Measurements from ENCODE around the gene SLC4A4. TPM values are rescaled to one million over a fixed set of nuclear protein-coding genes. Genes with fewer than 3 reads are reported as not detected.

Gene SLC4A4
- total RNA-seq (2014; rRNA removed; shearing (Covaris generic)): 0.05 and 0.09 TPM in 2 replicates

DNA sequence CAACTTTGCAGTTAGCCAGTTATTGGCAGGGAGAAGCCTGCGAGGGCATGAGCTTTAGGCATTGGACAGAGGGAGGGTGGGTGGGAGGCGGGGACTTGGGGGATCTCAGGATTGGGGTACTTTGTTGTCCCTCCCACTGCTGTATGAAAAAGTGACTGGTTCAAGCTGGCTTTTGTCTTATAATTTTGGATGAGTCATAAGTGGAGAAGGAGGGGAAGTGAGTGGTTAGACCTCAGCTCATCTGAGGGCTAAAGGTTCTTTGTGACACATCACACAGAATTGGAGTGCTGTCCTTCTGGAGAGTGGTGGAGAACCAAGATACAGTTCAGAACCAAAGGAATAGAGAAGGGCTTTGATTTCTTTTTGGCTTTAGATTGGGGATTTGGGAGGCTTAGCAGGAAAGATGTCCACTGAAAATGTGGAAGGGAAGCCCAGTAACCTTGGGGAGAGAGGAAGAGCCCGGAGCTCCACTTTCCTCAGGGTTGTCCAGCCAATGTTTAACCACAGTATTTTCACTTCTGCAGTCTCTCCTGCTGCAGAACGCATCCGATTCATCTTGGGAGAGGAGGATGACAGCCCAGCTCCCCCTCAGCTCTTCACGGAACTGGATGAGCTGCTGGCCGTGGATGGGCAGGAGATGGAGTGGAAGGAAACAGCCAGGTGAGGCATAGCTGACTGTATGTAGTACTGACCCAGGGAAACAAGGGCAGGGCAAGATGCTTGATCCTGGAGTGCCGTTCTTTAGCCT is at the start of gene SLC4A4:
Gene SLC4A4, plus strand, starts transcription at position 175 of the 748 bp plus-strand sequence.
- Histone ChIP-seq H3K4me1 (replicated peaks) (no peaks in the 10 kb centered on the region), H3K36me3 (no peaks in the 10 kb centered on the region), H3K27ac (no peak within 1 kb of the TSS)

DNA sequence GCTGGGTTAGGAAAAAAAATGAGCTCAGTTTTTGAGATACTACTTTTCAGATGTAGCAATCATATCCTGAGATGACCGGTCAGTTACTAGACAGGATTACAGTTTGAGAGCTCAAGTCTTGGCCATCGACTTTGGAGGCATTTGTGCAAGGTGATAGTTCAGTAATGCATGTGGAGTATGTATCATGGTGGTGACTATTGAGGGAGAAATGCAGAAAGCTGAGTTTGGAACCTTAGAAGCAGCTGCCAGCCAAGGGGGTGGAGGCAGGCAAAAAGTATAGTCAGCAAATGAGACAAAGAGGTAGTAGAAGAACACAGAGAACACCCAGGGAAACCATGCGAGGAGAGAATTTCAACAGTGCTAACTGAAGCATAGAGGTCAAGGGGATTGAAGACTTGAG is 48.7 kb upstream of the SLC4A4 start:
- no peaks in the 10 kb centered on the region for H3K36me3 ChIP-seq
- no peaks in the 10 kb centered on the region for H3K27me3 ChIP-seq (replicated peaks)
- H3K4me1 ChIP-seq (replicated peaks): no peaks in the 10 kb centered on the region
- H3K27ac ChIP-seq: no peak overlapping the region
- H3K4me3 ChIP-seq: no peak overlapping the region
- H3K9me3 ChIP-seq (replicated peaks): no peaks in the 10 kb centered on the region
- DNase-seq (ENCODE audit: low read depth in 1 of 2, low spot score in 2 of 2): no peak

More for the DNA sequence above, at the start of gene SLC4A4:
- Histone ChIP-seq H3K27me3 (replicated peaks) (no peaks in the 10 kb centered on the region), H3K4me3 (no peak within 1 kb of the TSS), H3K9me3 (replicated peaks) (no peaks in the 10 kb centered on the region)
- no peak for DNase-seq (ENCODE audit: low read depth in 1 of 2, low spot score in 2 of 2)

DNA sequence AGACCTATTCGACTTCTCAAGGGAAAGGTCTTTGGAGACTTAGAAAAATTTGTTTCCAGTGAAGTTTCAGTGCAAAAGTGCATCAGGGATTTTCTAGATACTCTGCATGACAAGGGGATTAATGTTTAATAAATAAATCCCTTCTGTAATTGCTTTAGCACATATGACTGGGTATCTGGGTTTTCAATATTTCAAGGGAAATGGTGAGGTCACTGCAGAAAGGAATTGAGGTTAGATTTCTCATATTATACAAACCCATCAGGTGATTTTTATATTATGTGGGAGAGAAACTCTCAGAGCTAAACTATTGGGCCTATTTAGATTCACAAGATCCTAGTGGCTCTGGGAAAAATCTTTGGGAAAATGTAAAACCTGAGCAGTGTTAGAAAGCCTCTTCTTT is 48.3 kb upstream of the SLC4A4 start:
- Histone ChIP-seq H3K4me3 (no peak overlapping the region), H3K27ac (no peak overlapping the region), H3K4me1 (replicated peaks) (no peaks in the 10 kb centered on the region), H3K9me3 (replicated peaks) (no peaks in the 10 kb centered on the region), H3K27me3 (replicated peaks) (no peaks in the 10 kb centered on the region), H3K36me3 (no peaks in the 10 kb centered on the region)
- no peak for DNase-seq (ENCODE audit: low read depth in 1 of 2, low spot score in 2 of 2)

DNA sequence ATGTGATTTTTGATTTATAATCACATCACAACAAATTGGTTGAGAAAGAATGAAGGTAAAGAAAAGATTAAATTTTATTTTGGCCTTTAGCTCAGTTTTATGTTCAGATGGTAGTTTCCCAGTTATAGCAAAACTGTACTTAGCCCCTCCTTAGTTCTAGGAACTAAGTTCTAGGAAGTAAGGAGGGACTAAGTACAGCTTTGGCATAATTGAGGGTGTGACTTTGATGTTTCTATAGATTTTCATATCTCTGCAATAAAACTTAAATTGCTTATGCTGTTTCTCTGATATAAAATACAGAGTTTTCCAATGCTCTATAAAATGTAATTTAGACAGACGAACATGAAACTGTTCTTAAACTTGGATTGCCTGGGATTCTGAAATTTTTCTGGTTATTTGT is 46.6 kb upstream of the SLC4A4 start:
- H3K27ac ChIP-seq: no peak overlapping the region
- DNase-seq (ENCODE audit: low read depth in 1 of 2, low spot score in 2 of 2): no peak
- no peak overlapping the region for H3K4me3 ChIP-seq
- H3K27me3 ChIP-seq (replicated peaks): no peaks in the 10 kb centered on the region
- H3K9me3 ChIP-seq (replicated peaks): no peaks in the 10 kb centered on the region
- no peaks in the 10 kb centered on the region for H3K36me3 ChIP-seq
- H3K4me1 ChIP-seq (replicated peaks): no peaks in the 10 kb centered on the region

DNA sequence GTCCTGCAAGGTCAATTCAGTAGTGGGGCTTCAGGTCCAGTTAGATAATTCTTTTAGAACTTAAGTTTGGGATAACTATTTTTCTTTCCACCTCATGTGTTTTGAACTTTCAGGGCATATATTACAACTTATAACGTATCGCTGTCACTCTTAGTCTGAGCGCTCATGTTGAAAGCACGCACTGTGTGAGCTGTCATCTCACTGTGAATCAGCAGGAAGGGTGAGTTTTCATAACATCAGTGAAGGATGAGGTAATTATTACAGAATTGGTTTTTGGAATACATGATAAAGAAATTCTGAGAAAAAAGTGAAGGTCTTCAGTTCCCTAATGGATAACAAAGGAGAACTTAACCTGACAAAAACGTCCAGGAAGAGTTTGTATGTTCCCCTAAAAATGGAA is 45.1 kb upstream of the SLC4A4 start:
- no peak overlapping the region for H3K4me3 ChIP-seq
- no peaks in the 10 kb centered on the region for H3K9me3 ChIP-seq (replicated peaks)
- H3K27me3 ChIP-seq (replicated peaks): no peaks in the 10 kb centered on the region
- H3K4me1 ChIP-seq (replicated peaks): no peaks in the 10 kb centered on the region
- H3K27ac ChIP-seq: no peak overlapping the region
- DNase-seq (ENCODE audit: low read depth in 1 of 2, low spot score in 2 of 2): no peak
- no peaks in the 10 kb centered on the region for H3K36me3 ChIP-seq

DNA sequence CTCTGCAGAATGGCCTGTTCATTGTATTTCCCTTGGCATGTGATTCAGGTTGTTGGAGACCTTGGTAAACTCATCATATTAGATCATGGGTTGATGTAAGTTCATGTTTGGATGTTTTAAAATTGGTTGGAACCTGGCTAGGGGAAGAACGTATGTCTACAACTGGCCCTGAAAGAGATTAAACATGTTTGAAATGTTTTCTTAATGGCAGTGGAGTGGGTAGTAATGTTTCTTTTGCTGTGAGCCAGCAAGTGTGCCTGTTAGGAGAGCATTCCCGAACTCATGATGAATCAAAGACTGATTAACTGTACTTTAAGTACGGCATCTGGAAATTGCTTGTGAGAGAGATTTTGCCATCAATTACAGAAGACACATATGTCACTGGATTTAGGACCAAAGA is 44.5 kb upstream of the SLC4A4 start:
- Histone ChIP-seq H3K27me3 (replicated peaks) (no peaks in the 10 kb centered on the region), H3K4me3 (no peak overlapping the region), H3K4me1 (replicated peaks) (no peaks in the 10 kb centered on the region), H3K27ac (no peak overlapping the region), H3K36me3 (no peaks in the 10 kb centered on the region), H3K9me3 (replicated peaks) (no peaks in the 10 kb centered on the region)
- DNase-seq (ENCODE audit: low read depth in 1 of 2, low spot score in 2 of 2): no peak

DNA sequence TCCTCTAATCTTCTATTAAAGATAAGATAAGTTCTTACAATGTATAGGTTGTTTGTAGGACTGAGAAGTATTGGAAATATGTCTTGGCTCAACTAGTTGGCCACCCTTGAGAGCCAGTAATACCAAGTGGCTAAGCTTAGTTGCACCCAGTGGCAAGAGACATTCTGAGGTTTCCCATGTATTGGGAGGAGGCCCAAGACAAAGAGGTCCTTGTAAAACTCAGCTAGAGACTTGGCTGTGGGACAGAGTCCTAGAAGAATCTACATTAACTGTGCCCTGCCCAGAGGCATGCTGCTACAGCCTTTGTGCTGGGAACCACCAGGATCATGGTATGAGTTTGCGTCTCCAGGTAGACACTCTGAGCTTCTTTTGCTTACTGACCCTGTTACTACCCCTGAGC is 41.9 kb upstream of the SLC4A4 start:
- Histone ChIP-seq H3K4me3 (no peak overlapping the region), H3K27ac (no peak overlapping the region), H3K36me3 (no peaks in the 10 kb centered on the region), H3K4me1 (replicated peaks) (no peaks in the 10 kb centered on the region), H3K9me3 (replicated peaks) (no peaks in the 10 kb centered on the region), H3K27me3 (replicated peaks) (no peaks in the 10 kb centered on the region)
- DNase-seq (ENCODE audit: low read depth in 1 of 2, low spot score in 2 of 2): no peak

DNA sequence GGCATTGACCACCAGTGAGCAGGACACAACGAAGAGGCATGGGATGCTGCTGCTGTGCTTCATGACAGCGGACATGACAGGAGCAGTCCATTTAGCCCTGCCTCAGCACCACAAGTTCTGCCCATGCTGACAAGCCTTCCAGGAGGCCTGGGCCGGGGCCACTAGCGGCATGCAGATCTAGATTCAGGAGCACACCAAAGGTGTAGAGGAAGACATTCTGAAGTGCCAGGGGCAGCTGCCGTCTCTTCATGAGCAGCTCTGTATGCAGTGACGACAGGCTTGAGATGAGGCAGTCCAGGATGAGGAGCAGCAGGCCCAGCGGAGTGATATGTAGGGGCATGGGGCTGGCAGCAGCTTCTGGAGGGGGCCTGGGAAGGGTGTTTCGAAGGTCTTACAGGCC is 38.5 kb upstream of the SLC4A4 start:
- no peaks in the 10 kb centered on the region for H3K36me3 ChIP-seq
- no peaks in the 10 kb centered on the region for H3K4me1 ChIP-seq (replicated peaks)
- H3K27me3 ChIP-seq (replicated peaks): no peaks in the 10 kb centered on the region
- no peak overlapping the region for H3K4me3 ChIP-seq
- H3K9me3 ChIP-seq (replicated peaks): no peaks in the 10 kb centered on the region
- no peak for DNase-seq (ENCODE audit: low read depth in 1 of 2, low spot score in 2 of 2)
- no peak overlapping the region for H3K27ac ChIP-seq

DNA sequence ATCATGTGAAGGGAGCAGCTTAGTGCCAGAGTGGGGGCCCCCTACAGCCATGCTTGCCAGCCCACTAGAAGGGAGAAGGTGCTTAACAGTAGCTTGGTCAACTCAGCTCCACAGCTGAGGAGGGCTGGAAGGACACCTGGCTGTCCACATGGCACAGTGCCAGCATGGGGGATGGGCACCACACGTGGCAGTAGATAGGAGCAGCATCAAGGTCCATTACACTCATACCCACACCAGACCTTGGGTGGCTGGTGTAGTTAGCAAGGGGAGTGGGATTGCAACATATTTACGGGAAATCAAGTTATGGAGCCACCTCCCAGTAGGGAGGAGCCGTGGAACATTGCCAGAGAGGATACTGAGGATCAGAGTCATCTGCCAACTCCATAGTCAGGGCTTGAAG is 37.9 kb upstream of the SLC4A4 start:
- Histone ChIP-seq H3K27ac (no peak overlapping the region), H3K4me1 (replicated peaks) (no peaks in the 10 kb centered on the region), H3K27me3 (replicated peaks) (no peaks in the 10 kb centered on the region), H3K36me3 (no peaks in the 10 kb centered on the region), H3K4me3 (no peak overlapping the region), H3K9me3 (replicated peaks) (no peaks in the 10 kb centered on the region)
- no peak for DNase-seq (ENCODE audit: low read depth in 1 of 2, low spot score in 2 of 2)

DNA sequence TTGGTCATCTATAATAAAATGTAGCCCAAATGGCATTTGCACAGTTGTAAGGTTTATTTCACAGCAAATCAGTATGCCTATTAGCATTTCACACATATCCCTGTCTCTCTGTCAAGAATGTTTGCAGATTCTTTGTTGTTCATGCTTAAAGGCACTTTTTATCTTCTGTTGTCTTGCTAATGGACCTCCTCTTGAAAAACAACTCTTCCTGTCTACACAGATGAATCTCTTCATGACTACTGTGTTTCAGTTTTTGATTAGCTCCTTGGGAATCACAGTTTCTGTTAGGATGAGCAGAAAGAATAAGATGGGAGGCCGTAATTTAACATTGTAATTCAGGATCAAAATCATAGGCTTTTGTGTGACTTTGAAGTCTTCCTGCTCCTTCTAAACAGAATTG is 35.5 kb upstream of the SLC4A4 start:
- no peak overlapping the region for H3K27ac ChIP-seq

DNA sequence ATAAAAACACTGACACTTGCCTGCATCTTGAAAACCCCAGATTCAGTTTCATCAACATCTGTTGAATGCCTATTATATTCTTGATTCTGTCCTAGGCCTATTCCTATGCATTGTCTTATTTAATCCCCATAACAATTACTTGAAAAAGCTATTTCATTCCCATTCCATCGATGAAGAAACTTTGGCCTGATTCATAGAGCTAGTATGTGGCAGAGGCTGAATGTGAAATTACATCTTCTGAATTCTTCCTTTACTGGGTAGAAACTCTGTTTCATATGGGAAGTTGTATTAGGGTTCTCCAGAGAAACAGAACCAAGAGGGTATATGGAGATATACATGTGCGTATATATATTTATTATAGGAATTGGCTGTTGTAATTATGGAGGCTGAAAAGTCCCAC is 35.0 kb upstream of the SLC4A4 start:
- no peaks in the 10 kb centered on the region for H3K27me3 ChIP-seq (replicated peaks)
- no peaks in the 10 kb centered on the region for H3K36me3 ChIP-seq
- no peaks in the 10 kb centered on the region for H3K4me1 ChIP-seq (replicated peaks)
- H3K4me3 ChIP-seq: no peak overlapping the region
- no peak for DNase-seq (ENCODE audit: low read depth in 1 of 2, low spot score in 2 of 2)
- H3K9me3 ChIP-seq (replicated peaks): no peaks in the 10 kb centered on the region
- H3K27ac ChIP-seq: no peak overlapping the region

More for the DNA sequence above, 35.5 kb upstream of the SLC4A4 start:
- H3K36me3 ChIP-seq: no peaks in the 10 kb centered on the region
- no peaks in the 10 kb centered on the region for H3K9me3 ChIP-seq (replicated peaks)
- H3K4me3 ChIP-seq: no peak overlapping the region
- H3K27me3 ChIP-seq (replicated peaks): no peaks in the 10 kb centered on the region
- DNase-seq (ENCODE audit: low read depth in 1 of 2, low spot score in 2 of 2): no peak
- H3K4me1 ChIP-seq (replicated peaks): no peaks in the 10 kb centered on the region

DNA sequence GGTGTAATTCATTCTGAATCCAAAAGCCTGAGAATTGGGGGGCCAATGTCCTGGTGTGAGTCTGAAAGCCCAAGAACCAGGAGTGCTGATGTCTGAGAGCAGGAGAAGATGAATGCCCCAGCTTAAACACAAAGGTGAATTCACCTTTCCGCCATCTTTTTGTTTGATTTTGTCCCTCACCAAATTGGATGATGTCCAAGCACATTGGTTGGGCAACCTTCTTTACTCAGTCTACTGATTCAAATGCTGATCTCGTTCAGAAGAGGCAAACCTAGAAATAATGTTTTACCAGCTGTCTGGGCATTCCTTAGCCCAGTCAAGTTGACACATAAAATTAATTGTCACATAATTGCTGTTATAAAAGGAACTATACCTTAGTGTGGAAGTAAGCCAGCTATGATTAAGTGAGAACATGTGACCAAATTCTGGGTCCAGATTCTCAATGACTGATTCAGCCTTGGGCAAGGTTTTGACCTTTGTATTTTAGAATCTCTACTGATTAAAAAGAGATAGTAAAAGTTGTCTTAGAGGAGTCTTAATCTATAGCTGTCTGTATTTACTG is 34.5 kb upstream of the SLC4A4 start:
- H3K27ac ChIP-seq: no peak overlapping the region
- no peak for DNase-seq (ENCODE audit: low read depth in 1 of 2, low spot score in 2 of 2)

DNA sequence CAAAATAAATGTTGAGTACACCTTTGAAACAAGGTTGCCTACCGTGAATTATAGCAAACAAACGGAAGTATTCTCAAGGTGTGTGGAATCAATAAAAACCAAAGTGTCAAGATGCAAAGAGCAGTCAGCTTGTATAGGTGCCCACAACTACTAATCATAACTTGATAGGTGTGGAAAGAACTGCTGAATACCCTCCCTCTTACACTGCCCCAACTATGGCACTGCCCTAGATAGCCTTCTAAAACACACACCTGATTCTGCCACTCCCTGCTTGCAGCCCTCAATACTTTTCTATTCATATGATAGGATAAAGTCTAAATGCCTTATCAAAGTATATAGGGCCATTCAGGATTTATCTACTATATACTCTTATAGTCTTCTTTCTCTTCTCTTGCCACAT is 31.1 kb upstream of the SLC4A4 start:
- Histone ChIP-seq H3K27ac (no peak overlapping the region), H3K9me3 (replicated peaks) (no peaks in the 10 kb centered on the region), H3K36me3 (no peaks in the 10 kb centered on the region), H3K27me3 (replicated peaks) (no peaks in the 10 kb centered on the region), H3K4me3 (no peak overlapping the region), H3K4me1 (replicated peaks) (no peaks in the 10 kb centered on the region)
- no peak for DNase-seq (ENCODE audit: low read depth in 1 of 2, low spot score in 2 of 2)

More for the DNA sequence above, 34.5 kb upstream of the SLC4A4 start:
- H3K4me1 ChIP-seq (replicated peaks): no peaks in the 10 kb centered on the region
- H3K9me3 ChIP-seq (replicated peaks): no peaks in the 10 kb centered on the region
- no peak overlapping the region for H3K4me3 ChIP-seq
- no peaks in the 10 kb centered on the region for H3K36me3 ChIP-seq
- H3K27me3 ChIP-seq (replicated peaks): no peaks in the 10 kb centered on the region

DNA sequence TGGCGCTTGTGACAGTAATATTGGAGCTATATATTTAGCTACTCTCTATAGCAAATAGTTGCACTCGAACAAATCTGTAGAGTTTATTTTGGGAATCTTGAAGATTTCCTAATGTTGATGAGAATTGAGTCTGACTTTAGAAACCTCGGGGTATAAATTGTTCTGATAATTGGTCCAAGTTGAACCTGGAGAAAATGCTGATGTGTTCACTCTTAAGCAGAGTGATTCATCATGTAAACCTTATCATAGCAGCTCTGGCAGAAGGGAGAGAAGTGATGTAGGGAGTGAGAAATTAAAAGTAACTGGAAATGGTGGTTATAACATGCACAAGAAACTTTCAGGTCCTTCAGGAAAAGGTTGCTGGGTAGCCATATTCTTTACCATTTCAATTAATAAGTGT is 16.4 kb upstream of the SLC4A4 start:
- Histone ChIP-seq H3K27me3 (replicated peaks) (no peaks in the 10 kb centered on the region), H3K9me3 (replicated peaks) (no peaks in the 10 kb centered on the region), H3K4me3 (no peak overlapping the region), H3K4me1 (replicated peaks) (no peaks in the 10 kb centered on the region), H3K27ac (no peak overlapping the region), H3K36me3 (no peaks in the 10 kb centered on the region)
- no peak for DNase-seq (ENCODE audit: low read depth in 1 of 2, low spot score in 2 of 2)

DNA sequence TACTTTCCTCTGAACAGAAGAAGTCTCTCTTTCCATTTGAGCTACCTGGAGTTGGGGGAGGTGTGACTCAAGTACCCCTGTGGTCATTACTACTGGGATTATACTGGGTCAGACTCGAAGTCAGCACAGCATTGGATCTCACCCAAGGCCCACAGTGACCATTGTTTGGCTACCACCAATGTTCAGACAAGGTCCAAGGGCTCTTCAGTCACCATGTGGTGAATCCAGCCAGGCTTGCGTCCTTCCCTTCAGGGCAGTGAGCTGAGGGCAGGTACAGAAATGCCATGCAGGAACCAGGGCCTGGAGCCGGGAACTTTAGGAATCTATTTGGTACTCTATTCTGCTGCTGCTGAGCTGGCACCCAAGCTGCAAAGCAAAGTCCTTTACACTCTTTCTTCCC is 5.5 kb upstream of the SLC4A4 start:
- DNase-seq (ENCODE audit: low read depth in 1 of 2, low spot score in 2 of 2): no peak
- no peaks in the 10 kb centered on the region for H3K27me3 ChIP-seq (replicated peaks)
- no peaks in the 10 kb centered on the region for H3K4me1 ChIP-seq (replicated peaks)
- H3K9me3 ChIP-seq (replicated peaks): no peaks in the 10 kb centered on the region
- no peaks in the 10 kb centered on the region for H3K36me3 ChIP-seq
- no peak overlapping the region for H3K27ac ChIP-seq
- H3K4me3 ChIP-seq: no peak overlapping the region

All from SJSA1 (cell line).